Stimulated activated CD4-positive, alpha-beta T cell treated with anti-CD3 and anti-CD28 coated beads, Interleukin-1b, Interleukin-23, amount 100 ng/mL, for 4 hours (primary cell): ENCODE data around the gene TSSC4.

ENCODE experiments used
- DNase-seq, 2 donors: peaks; one replicate each; pipeline ENCODE4 v3.0.0-alpha.2; 2020; ENCODE audit warnings: low read depth in 2 of 2

Gene TSSC4

GRCh38 chr11:2386591-2386990 is 14.0 kb upstream of the TSSC4 start:
- DNase-seq = no peak

GRCh38 chr11:2387266-2387987 is 13.1 kb upstream of the TSSC4 start:
- DNase-seq = no peak

GRCh38 chr11:2388431-2389376 is 11.8 kb upstream of the TSSC4 start:
- no peak for DNase-seq

GRCh38 chr11:2389377-2390026 is 11.0 kb upstream of the TSSC4 start:
- no peak for DNase-seq

GRCh38 chr11:2390091-2390724 is 10.3 kb upstream of the TSSC4 start:
- DNase-seq = no peak

- DNase-seq = no peak
These were observed 9.8 kb upstream of the TSSC4 start for GRCh38 chr11:2390725-2391151.

- no peak for DNase-seq
These were observed 9.2 kb upstream of the TSSC4 start for GRCh38 chr11:2391181-2391975.

GRCh38 chr11:2392241-2392959 is 8.2 kb upstream of the TSSC4 start:
- DNase-seq = no peak

GRCh38 chr11:2393111-2393868 is 7.3 kb upstream of the TSSC4 start:
- no peak for DNase-seq

- DNase-seq = no peak
These were observed 6.4 kb upstream of the TSSC4 start for GRCh38 chr11:2393941-2394817.

GRCh38 chr11:2394818-2395105 is 5.8 kb upstream of the TSSC4 start:
- DNase-seq = no peak

- DNase-seq = no peak
These were observed 5.3 kb upstream of the TSSC4 start for GRCh38 chr11:2395211-2395730.

GRCh38 chr11:2395856-2396255 is 4.7 kb upstream of the TSSC4 start:
- no peak for DNase-seq

- DNase-seq = no peak
These were observed 4.1 kb upstream of the TSSC4 start for GRCh38 chr11:2396471-2396870.

GRCh38 chr11:2397005-2397404 is 3.5 kb upstream of the TSSC4 start:
- DNase-seq = no peak

GRCh38 chr11:2398664-2399355 is 1.7 kb upstream of the TSSC4 start:
- DNase-seq = no peak

- DNase-seq = peak in 1 of 2 donors; percentile 33
These were observed 972 bp upstream of the TSSC4 start for GRCh38 chr11:2399488-2400068.
